Testis (tissue), 2 donors: ENCODE results near the gene SUPT20HL2.

Source experiments
- POLR2A ChIP-seq: fragments of 450-650 bp; IDR thresholded peaks from one replicate; pipeline ENCODE4 v1.6.1; 2017; ENCODE audit warnings: antibody characterized with exemption, mild to moderate bottlenecking, moderate library complexity
- TF ChIP-seq, protein P1 (sequence below), 3 experiments: fragments of 450-650 bp in 2 of 3; fragments of 200-600 bp in 1 of 3; sonication (generic) in 1 of 3; IDR thresholded peaks; one replicate each; pipeline ENCODE4 v1.5.1; 2016 to 2019; ENCODE audit warnings: antibody characterized with exemption in 3 of 3, mild to moderate bottlenecking in 2 of 3, moderate library complexity in 1 of 3

DNA sequence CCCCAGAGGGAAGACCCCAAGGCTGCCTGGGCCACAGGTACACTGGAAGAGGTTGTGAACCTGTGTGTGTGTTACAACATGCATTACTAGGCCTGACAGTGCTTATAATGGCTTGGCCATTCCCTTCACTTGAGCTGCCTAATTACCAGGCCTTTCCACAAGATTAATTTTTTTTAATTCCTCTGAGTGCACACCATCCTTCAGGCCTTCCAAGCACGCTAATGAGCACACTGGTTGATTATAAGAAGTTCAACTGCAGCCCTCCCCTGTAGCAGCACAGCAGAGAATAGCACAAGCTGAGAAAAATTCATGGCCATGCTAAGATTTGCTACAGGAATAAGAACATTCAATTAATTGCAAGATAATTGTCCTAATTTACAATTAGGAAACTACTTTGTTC lies 2.2 kb upstream of the SUPT20HL2 start:
- TF ChIP-seq POLR2A = no peak
- TF ChIP-seq, protein P1, sequence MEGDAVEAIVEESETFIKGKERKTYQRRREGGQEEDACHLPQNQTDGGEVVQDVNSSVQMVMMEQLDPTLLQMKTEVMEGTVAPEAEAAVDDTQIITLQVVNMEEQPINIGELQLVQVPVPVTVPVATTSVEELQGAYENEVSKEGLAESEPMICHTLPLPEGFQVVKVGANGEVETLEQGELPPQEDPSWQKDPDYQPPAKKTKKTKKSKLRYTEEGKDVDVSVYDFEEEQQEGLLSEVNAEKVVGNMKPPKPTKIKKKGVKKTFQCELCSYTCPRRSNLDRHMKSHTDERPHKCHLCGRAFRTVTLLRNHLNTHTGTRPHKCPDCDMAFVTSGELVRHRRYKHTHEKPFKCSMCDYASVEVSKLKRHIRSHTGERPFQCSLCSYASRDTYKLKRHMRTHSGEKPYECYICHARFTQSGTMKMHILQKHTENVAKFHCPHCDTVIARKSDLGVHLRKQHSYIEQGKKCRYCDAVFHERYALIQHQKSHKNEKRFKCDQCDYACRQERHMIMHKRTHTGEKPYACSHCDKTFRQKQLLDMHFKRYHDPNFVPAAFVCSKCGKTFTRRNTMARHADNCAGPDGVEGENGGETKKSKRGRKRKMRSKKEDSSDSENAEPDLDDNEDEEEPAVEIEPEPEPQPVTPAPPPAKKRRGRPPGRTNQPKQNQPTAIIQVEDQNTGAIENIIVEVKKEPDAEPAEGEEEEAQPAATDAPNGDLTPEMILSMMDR (IDR thresholded peaks at IDR 0.05) = no peak
